MCF 10A (cell line): Measurements from ENCODE around the gene SSR2. TPM values are rescaled to one million over a fixed set of nuclear protein-coding genes. Genes with fewer than 3 reads are reported as not detected.

ENCODE experiments used
- BruUV-seq: library from RNA; stranded (reverse); fragments of 400-500 nt; replicated peaks from 2 replicates; lab custom pipeline; 2021; lab: Mats Ljungman, UMichigan
- CTCF ChIA-PET: fragments of 300-600 bp; sonication (Branson Sonifier 250); formaldehyde crosslinking; extraction: SDS; loops from one replicate; lab custom pipeline; 2021; ENCODE audit warnings: antibody characterized with exemption, inconsistent platforms; lab: Yijun Ruan, JAX
- POLR2A ChIA-PET: fragments of 300-600, 350-650 bp; sonication (Branson Sonifier 250); formaldehyde crosslinking; extraction: SDS; loops from one replicate; lab custom pipeline; 2020; ENCODE audit warnings: antibody characterized with exemption, inconsistent platforms; lab: Yijun Ruan, JAX
- DNase-seq: peaks from one replicate; pipeline ENCODE4 v3.0.0-alpha.2; 2018; ENCODE audit not compliant: unreplicated experiment
- H3K27ac Mint-ChIP-seq: one replicate; pipeline ENCODE4 v1.8.0; 2022; ENCODE audit warnings: mild to moderate bottlenecking, low read depth, mixed read lengths; ENCODE audit not compliant: unreplicated experiment
- H3K27me3 Mint-ChIP-seq: one replicate; pipeline ENCODE4 v1.8.0; 2022; ENCODE audit warnings: mixed read lengths; ENCODE audit not compliant: insufficient read depth, unreplicated experiment
- H3K36me3 Mint-ChIP-seq: one replicate; pipeline ENCODE4 v1.8.0; 2022; ENCODE audit warnings: mild to moderate bottlenecking, moderate library complexity, mixed read lengths; ENCODE audit not compliant: insufficient read depth, unreplicated experiment
- H3K4me1 Mint-ChIP-seq: one replicate; pipeline ENCODE4 v1.8.0; 2022; ENCODE audit warnings: mixed read lengths; ENCODE audit not compliant: insufficient read depth, unreplicated experiment
- H3K4me3 Mint-ChIP-seq: one replicate; pipeline ENCODE4 v1.8.0; 2022; ENCODE audit warnings: mild to moderate bottlenecking, moderate library complexity, mixed read lengths; ENCODE audit not compliant: unreplicated experiment
- H3K9me3 Mint-ChIP-seq: one replicate; pipeline ENCODE4 v1.8.0; 2022; ENCODE audit warnings: mixed read lengths; ENCODE audit not compliant: unreplicated experiment
- intact Hi-C: fragments of 100-400 bp; cut with micrococcal nuclease; formaldehyde crosslinking; loops from 2 replicates; pipeline ENCODE4 v1.14.1; 2022
- total RNA-seq: library from RNA; stranded (reverse); gene quantifications from 2 replicates; pipeline ENCODE4 v1.2.3, GENCODE V29; 2022
- TF ChIP-seq, protein P1 (sequence below): fragments of 200-600 bp; IDR thresholded peaks from one replicate; pipeline ENCODE4 v1.8.0; 2022; ENCODE audit warnings: antibody characterized with exemption, mild to moderate bottlenecking; ENCODE audit not compliant: unreplicated experiment

SSR2 gene
- total RNA-seq, 1 experiment from 2014 or later = 477 TPM

DNA sequence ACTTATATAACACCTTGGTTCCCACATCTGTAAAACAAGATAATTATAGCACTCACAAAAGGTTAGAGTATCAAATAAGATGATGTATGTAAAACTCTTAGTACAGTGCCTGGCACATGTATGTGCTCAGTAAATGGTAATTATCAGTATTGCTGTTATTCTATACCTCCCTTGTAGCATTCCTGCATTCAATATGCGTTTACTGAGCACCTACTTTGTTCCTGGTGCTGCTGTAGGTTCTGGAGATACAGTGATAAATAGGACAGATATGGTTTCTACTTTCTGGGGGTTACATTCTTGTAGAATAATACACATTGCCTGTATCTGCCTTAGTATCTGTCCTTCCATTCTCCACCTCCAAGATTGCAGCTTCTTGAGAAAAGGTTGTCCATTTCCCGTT lies 1.2 kb upstream of the SSR2 start:
- CTCF ChIA-PET = interaction anchor here (0.5 to 1.9 kb wide), 4 partner anchors 69 to 498 kb away, joined by 3 to 6 read pairs (median 4); partner anchors contain the start of gene KHDC4
- no peak overlapping the region for H3K27ac Mint-ChIP-seq
- POLR2A ChIA-PET = interaction anchor here (1.6 to 3.4 kb wide), 3 partner anchors 9 to 27 kb away, joined by 3 to 54 read pairs (median 24); no protein-coding TSS in a partner anchor
- H3K27me3 Mint-ChIP-seq = no peaks in the 10 kb centered on the region
- H3K4me3 Mint-ChIP-seq = no peak overlapping the region
- TF ChIP-seq, protein P1, sequence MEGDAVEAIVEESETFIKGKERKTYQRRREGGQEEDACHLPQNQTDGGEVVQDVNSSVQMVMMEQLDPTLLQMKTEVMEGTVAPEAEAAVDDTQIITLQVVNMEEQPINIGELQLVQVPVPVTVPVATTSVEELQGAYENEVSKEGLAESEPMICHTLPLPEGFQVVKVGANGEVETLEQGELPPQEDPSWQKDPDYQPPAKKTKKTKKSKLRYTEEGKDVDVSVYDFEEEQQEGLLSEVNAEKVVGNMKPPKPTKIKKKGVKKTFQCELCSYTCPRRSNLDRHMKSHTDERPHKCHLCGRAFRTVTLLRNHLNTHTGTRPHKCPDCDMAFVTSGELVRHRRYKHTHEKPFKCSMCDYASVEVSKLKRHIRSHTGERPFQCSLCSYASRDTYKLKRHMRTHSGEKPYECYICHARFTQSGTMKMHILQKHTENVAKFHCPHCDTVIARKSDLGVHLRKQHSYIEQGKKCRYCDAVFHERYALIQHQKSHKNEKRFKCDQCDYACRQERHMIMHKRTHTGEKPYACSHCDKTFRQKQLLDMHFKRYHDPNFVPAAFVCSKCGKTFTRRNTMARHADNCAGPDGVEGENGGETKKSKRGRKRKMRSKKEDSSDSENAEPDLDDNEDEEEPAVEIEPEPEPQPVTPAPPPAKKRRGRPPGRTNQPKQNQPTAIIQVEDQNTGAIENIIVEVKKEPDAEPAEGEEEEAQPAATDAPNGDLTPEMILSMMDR = no peak
- intact Hi-C loops = loop anchor here (2.0 kb wide), 1 partner anchor 33 kb away; the partner anchor contains the start of gene LAMTOR2
- no peaks in the 10 kb centered on the region for H3K9me3 Mint-ChIP-seq
- H3K4me1 Mint-ChIP-seq = peaks cover 22% of the 10 kb centered on the region
- no peak for DNase-seq
- BruUV-seq = no TSS peak
- peaks cover 36% of the 10 kb centered on the region for H3K36me3 Mint-ChIP-seq

DNA sequence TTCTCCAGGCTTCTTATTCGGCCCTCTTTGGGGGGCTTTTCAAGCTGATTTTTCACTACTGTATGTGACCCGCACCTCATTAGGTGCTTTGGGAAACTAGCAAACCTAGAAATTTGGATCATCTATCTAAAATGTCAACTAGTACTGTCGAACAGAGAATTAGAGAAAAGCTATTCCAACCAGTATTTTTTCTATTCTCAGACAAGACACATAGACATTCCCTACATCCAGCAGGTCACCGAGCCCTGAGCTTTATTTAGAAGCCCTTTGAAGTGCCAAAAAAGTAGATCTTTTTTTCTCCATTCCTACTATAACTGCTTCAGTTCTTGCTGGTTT lies 310 bp upstream of the SSR2 start:
- intact Hi-C loops = loop anchor here (2.0 kb wide), 1 partner anchor 34 kb away; the partner anchor contains the start of gene LAMTOR2
- peaks cover 45% of the 10 kb centered on the region for H3K36me3 Mint-ChIP-seq
- DNase-seq = no peak
- no peaks in the 10 kb centered on the region for H3K27me3 Mint-ChIP-seq
- BruUV-seq = no TSS peak
- H3K27ac Mint-ChIP-seq = peak overlapping the region; percentile 86
- no peaks in the 10 kb centered on the region for H3K9me3 Mint-ChIP-seq
- ChIA-PET POLR2A (interaction anchor here (1.0 to 3.4 kb wide), 10 partner anchors 10 to 696 kb away, joined by 3 to 54 read pairs (median 4); partner anchors contain the start of gene KHDC4), CTCF (interaction anchor here (0.5 to 2.1 kb wide), 10 partner anchors 10 to 107 kb away, joined by 3 to 8 read pairs (median 4); no protein-coding TSS in a partner anchor)
- TF ChIP-seq, protein P1 = no peak
- peaks cover 22% of the 10 kb centered on the region for H3K4me1 Mint-ChIP-seq
- H3K4me3 Mint-ChIP-seq = peak overlapping the region; percentile 97

DNA sequence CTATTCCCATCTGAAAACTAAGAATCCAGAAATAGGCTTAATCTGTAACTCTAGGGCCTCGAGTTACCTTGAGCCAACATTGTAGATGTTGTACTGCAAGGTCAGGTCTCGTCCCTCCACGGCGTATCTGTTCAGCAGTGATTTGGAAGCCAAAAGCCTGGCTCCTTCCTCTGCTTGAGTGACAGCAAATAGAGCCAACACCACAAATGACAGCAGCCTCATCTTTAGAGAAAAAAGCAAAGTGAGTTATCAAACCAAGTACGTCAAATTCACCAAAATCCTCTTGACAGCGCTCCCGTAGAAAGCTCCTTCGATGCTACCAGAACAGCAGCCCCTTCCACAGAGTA lies 832 bp downstream of the SSR2 start:
- TF ChIP-seq, protein P1 = no peak
- Mint-ChIP-seq H3K27me3 (no peaks in the 10 kb centered on the region), H3K36me3 (peaks cover 57% of the 10 kb centered on the region), H3K27ac (peak overlapping the region; percentile 86), H3K4me3 (peak overlapping the region; percentile 97), H3K4me1 (peaks cover 24% of the 10 kb centered on the region), H3K9me3 (no peaks in the 10 kb centered on the region)
- ChIA-PET CTCF (interaction anchor here (0.6 to 2.1 kb wide), 9 partner anchors 10 to 109 kb away, joined by 3 to 8 read pairs (median 5); no protein-coding TSS in a partner anchor), POLR2A (interaction anchor here (0.5 to 3.4 kb wide), 14 partner anchors 11 to 262 kb away, joined by 3 to 54 read pairs (median 4); partner anchors contain the start of genes KHDC4 and SMG5)
- DNase-seq = no peak
- TSS peak; percentile 67 for BruUV-seq
- intact Hi-C loops = loop anchor here (2.0 kb wide), 1 partner anchor 35 kb away; the partner anchor contains the start of gene LAMTOR2

DNA sequence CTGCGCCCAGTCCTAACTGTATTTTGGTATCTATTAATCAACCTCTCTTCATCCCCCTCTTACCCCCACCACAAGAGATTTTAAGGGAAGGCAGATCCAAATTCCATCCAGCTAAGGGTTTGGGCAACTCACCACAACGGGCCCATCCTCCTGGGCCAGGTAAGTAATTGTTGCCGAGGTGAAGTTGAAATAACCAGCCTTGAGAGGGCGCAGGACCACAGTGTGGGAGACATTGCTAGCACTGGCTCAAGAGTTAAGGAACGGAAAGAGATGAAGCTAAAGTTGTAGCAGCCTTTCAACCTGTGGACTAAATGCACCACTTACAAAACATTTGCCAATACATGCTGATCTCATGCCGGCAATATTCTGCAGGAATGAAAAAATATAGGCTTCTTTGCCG lies 5.9 kb downstream of the SSR2 start:
- Mint-ChIP-seq H3K27ac (no peak overlapping the region), H3K4me1 (peaks cover 26% of the 10 kb centered on the region), H3K4me3 (no peak overlapping the region), H3K9me3 (no peaks in the 10 kb centered on the region), H3K27me3 (no peaks in the 10 kb centered on the region), H3K36me3 (peaks cover 100% of the 10 kb centered on the region)
- BruUV-seq = no TSS peak
- DNase-seq = no peak
- TF ChIP-seq, protein P1 = no peak
- intact Hi-C loops = no loop called here
- ChIA-PET CTCF (interaction anchor here (1.4 to 1.7 kb wide), 2 partner anchors 26 to 52 kb away, joined by 3 to 5 read pairs; no protein-coding TSS in a partner anchor), POLR2A (interaction anchor here (0.6 to 4.2 kb wide), 3 partner anchors 10 to 791 kb away, joined by 3 to 27 read pairs (median 3); partner anchors contain the start of gene ARHGEF2)
